Natural killer cell (primary cell): ENCODE data around the gene ARPP21. TPM values are rescaled to one million over a fixed set of nuclear protein-coding genes. Genes with fewer than 3 reads are reported as not detected.

ENCODE experiments used
- ATAC-seq, 3 donors: fragments of 150-1000 bp in 2 of 3; fragments of 200-7000 bp in 1 of 3; cut with Tn5 transposase; 1 replicate in 1 of 3; 2 replicates in 2 of 3; pipeline ENCODE4 v1.10.0; 2021; ENCODE audit warnings: mild to moderate bottlenecking in 2 of 3, moderate library complexity in 2 of 3
- DNase-seq, 2 donors: peaks; one replicate each; pipeline versions ENCODE4 v3.0.0 to v3.0.0-alpha.2; 2013 to 2021; ENCODE audit warnings: mixed read lengths in 1 of 2
- H3K27ac ChIP-seq: one replicate; pipeline ENCODE4 v1.5.1; 2013; ENCODE audit warnings: mild to moderate bottlenecking, low read length
- H3K27me3 ChIP-seq: one replicate; pipeline ENCODE4 v1.6.1; 2013; ENCODE audit warnings: low read length; ENCODE audit not compliant: control insufficient read depth, insufficient read depth
- H3K36me3 ChIP-seq: one replicate; pipeline ENCODE4 v1.6.1; 2013; ENCODE audit warnings: low read length; ENCODE audit not compliant: control insufficient read depth, insufficient read depth
- H3K4me1 ChIP-seq: one replicate; pipeline ENCODE4 v1.6.1; 2013; ENCODE audit warnings: low read length; ENCODE audit not compliant: control insufficient read depth, insufficient read depth
- H3K4me3 ChIP-seq: one replicate; pipeline ENCODE4 v1.5.1; 2013; ENCODE audit warnings: low read length
- H3K9me3 ChIP-seq: one replicate; pipeline ENCODE4 v1.6.1; 2013; ENCODE audit warnings: low read length; ENCODE audit not compliant: control insufficient read depth, insufficient read depth
- H3K27ac Mint-ChIP-seq, 2 donors: one replicate each; pipeline ENCODE4 v1.8.0; 2022; ENCODE audit warnings: mild to moderate bottlenecking in 2 of 2, mixed read lengths in 2 of 2, moderate library complexity in 1 of 2
- H3K27me3 Mint-ChIP-seq, 2 donors: one replicate each; pipeline ENCODE4 v1.8.0; 2022; ENCODE audit warnings: low read depth in 2 of 2, mixed read lengths in 2 of 2
- H3K36me3 Mint-ChIP-seq: one replicate; pipeline ENCODE4 v1.8.0; 2022; ENCODE audit warnings: mixed read lengths
- H3K4me1 Mint-ChIP-seq, 2 donors: one replicate each; pipeline ENCODE4 v1.8.0; 2022; ENCODE audit warnings: mixed read lengths in 2 of 2
- H3K4me3 Mint-ChIP-seq: one replicate; pipeline ENCODE4 v1.8.0; 2022; ENCODE audit warnings: mild to moderate bottlenecking, moderate library complexity, mixed read lengths
- H3K9me3 Mint-ChIP-seq, 2 donors: one replicate each; pipeline ENCODE4 v1.8.0; 2022; ENCODE audit warnings: mixed read lengths in 2 of 2
- WGBS: methylation state at CpG from one replicate; pipeline ENCODE4 v1.1.7; 2013; ENCODE audit warnings: missing lambda C conversion rate; ENCODE audit not compliant: insufficient coverage; 5-methylcytosine and 5-hydroxymethylcytosine counted together
- intact Hi-C: fragments of 100-400 bp; cut with micrococcal nuclease; formaldehyde crosslinking; loops from one replicate; pipeline ENCODE4 v1.14.2; 2022
- total RNA-seq, 4 donors: library from RNA; stranded (reverse); fragments of 120-200 nt in 1 of 4; gene quantifications; one replicate each; pipeline versions ENCODE4 v1.2.3 to v1.2.4, GENCODE V29; 2013 to 2022
- TF ChIP-seq, protein P1 (sequence below): fragments of 200-600 bp; IDR thresholded peaks from one replicate; pipeline ENCODE4 v1.8.0; 2022; ENCODE audit warnings: antibody characterized with exemption

The ARPP21 gene
- total RNA-seq, 3 donors from 2014 or later (not counting 1 experiment from before 2014, with no cell fraction given), result not detected

DNA sequence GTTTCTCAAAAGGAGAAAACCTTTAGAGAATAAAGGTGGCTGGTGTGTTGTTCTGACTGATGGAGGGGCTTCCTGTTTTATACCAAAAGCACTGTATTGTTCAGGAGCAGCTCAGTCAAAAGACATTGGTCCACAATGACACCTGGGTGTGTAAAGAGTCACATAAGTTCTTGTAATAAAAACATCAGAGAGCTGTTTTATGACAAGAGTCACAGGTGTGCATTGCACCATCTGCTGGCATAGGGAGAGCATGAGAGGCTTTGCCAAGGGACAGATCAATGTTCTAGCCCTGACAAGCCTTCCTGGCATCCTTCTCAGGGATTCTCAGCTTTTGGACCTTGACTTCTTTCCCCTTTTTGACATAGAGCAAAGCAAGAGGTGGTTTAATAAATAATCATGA, 20.4 kb downstream of the ARPP21 start:
- H3K36me3 Mint-ChIP-seq, result no peaks in the 10 kb centered on the region
- Histone ChIP-seq H3K4me1 (no peaks in the 10 kb centered on the region), H3K27me3 (no peaks in the 10 kb centered on the region), H3K27ac (no peak overlapping the region), H3K9me3 (no peaks in the 10 kb centered on the region), H3K4me3 (no peak overlapping the region), H3K36me3 (no peaks in the 10 kb centered on the region)
- peak in 1 of 2 donors; percentile 7 for DNase-seq
- no peaks in the 10 kb centered on the region for H3K4me1 Mint-ChIP-seq
- ATAC-seq, result no peak
- H3K27me3 Mint-ChIP-seq, result no peaks in the 10 kb centered on the region
- TF ChIP-seq, protein P1, sequence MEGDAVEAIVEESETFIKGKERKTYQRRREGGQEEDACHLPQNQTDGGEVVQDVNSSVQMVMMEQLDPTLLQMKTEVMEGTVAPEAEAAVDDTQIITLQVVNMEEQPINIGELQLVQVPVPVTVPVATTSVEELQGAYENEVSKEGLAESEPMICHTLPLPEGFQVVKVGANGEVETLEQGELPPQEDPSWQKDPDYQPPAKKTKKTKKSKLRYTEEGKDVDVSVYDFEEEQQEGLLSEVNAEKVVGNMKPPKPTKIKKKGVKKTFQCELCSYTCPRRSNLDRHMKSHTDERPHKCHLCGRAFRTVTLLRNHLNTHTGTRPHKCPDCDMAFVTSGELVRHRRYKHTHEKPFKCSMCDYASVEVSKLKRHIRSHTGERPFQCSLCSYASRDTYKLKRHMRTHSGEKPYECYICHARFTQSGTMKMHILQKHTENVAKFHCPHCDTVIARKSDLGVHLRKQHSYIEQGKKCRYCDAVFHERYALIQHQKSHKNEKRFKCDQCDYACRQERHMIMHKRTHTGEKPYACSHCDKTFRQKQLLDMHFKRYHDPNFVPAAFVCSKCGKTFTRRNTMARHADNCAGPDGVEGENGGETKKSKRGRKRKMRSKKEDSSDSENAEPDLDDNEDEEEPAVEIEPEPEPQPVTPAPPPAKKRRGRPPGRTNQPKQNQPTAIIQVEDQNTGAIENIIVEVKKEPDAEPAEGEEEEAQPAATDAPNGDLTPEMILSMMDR, result no peak
- no peak overlapping the region for H3K27ac Mint-ChIP-seq
- intact Hi-C loops, result no loop called here
- H3K4me3 Mint-ChIP-seq, result no peak overlapping the region
- peaks cover 0 to 2% of the 10 kb centered on the region in 2 donors for H3K9me3 Mint-ChIP-seq

DNA sequence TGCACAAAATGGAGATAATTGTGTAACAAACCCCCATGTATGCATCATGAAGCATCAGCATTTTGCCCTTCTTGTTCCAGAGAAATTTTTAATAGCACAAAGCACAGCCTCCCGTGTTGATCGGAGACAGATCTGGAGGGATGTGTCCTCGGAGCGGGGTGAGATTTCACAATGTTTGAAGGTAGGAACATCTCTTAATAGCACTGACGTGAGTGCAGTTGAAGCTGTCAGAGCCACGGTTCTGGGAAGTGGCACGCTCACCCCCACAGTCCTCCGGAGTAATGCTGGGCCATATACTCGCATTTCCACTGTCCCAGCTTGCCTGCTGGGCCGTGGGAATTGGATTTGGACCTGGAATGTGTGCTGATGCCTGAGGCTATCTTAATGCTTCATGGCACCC, 24.1 kb downstream of the ARPP21 start:
- Histone ChIP-seq H3K9me3 (no peaks in the 10 kb centered on the region), H3K36me3 (no peaks in the 10 kb centered on the region), H3K4me1 (no peaks in the 10 kb centered on the region), H3K4me3 (no peak overlapping the region), H3K27me3 (no peaks in the 10 kb centered on the region), H3K27ac (no peak overlapping the region)
- Mint-ChIP-seq H3K27ac (no peak overlapping the region), H3K4me3 (no peak overlapping the region), H3K36me3 (no peaks in the 10 kb centered on the region), H3K4me1 (no peaks in the 10 kb centered on the region), H3K27me3 (no peaks in the 10 kb centered on the region), H3K9me3 (peaks cover 2 to 3% of the 10 kb centered on the region in 2 donors)
- intact Hi-C loops, result no loop called here
- no peak for ATAC-seq
- DNase-seq, result no peak
- WGBS, result 84% methylated on average over 10 of the region's 10 CpGs
- TF ChIP-seq, protein P1, result no peak

DNA sequence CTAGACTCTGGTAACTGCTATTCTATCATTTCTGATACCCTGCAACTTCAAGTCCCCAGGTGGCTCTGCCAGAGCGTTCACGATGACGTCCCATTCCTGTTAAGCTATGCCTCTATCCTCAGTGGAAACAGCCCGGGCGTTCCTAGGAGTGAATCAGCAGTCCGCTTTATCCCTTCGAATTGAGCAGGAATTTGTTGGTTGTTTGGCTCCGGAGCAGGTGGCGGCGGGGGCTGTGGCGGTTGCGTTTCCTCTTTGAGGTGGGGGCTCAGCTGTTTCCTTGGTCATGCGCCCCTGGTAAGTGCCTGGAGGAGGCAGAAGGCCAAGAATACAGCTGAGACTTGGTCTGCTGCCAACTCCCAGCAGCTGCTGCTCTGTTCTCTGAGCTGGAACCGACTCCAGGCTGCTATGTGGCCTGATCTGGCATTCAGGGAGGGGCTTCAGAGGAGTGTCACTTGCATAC, 25.2 kb downstream of the ARPP21 start:
- ATAC-seq (no peak), DNase-seq (no peak)
- Histone ChIP-seq H3K27me3 (no peaks in the 10 kb centered on the region), H3K4me1 (no peaks in the 10 kb centered on the region), H3K36me3 (no peaks in the 10 kb centered on the region), H3K4me3 (no peak overlapping the region), H3K27ac (no peak overlapping the region), H3K9me3 (no peaks in the 10 kb centered on the region)
- TF ChIP-seq, protein P1, result no peak
- H3K36me3 Mint-ChIP-seq, result no peaks in the 10 kb centered on the region
- H3K4me3 Mint-ChIP-seq, result no peak overlapping the region
- 11% methylated on average over 14 of the region's 14 CpGs for WGBS
- no peaks in the 10 kb centered on the region for H3K4me1 Mint-ChIP-seq
- peaks cover 2 to 3% of the 10 kb centered on the region in 2 donors for H3K9me3 Mint-ChIP-seq
- H3K27me3 Mint-ChIP-seq, result no peaks in the 10 kb centered on the region
- H3K27ac Mint-ChIP-seq, result no peak overlapping the region
- intact Hi-C loops, result no loop called here

DNA sequence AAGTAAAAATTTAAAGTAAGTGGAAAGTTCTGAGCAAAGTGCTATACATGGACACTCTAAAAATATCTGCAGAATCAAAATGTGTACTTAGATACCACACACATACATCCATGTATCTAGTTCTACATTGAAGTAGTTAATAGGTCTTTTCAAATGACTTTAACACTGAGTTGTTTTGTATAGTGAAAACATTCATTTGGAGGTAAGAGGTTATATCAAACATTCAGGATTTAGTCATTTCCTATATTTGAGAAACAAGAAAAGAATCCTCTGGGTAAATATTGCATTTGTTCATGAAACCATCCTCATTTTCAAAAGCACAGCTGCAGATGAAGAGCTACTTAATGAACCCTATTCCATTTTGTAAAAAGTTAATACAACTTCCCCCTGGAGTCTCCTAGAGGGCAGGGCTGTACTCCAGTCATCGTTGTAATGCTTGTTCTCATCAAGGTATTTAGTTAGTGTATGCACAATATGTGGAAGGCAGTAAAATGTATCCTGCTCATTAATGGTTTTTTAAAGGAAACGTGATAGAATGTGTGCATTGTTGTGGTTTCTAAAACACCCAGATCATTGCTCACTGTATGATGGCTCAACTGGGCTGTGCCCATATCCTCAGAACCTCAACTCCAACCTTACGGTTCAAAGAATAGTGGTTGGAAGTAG, 26.2 kb downstream of the ARPP21 start:
- no peak overlapping the region for H3K4me3 Mint-ChIP-seq
- WGBS, result 21% methylated on average over 2 of the region's 3 CpGs

More for the DNA sequence above, 26.2 kb downstream of the ARPP21 start:
- H3K27ac ChIP-seq, result no peak overlapping the region
- H3K4me1 ChIP-seq, result no peaks in the 10 kb centered on the region
- ATAC-seq, result no peak
- no peaks in the 10 kb centered on the region for H3K36me3 ChIP-seq
- no peaks in the 10 kb centered on the region for H3K27me3 ChIP-seq
- Mint-ChIP-seq H3K27ac (no peak overlapping the region), H3K27me3 (no peaks in the 10 kb centered on the region), H3K4me1 (no peaks in the 10 kb centered on the region), H3K36me3 (no peaks in the 10 kb centered on the region), H3K9me3 (peaks cover 2 to 3% of the 10 kb centered on the region in 2 donors)
- DNase-seq, result no peak
- no peak overlapping the region for H3K4me3 ChIP-seq
- intact Hi-C loops, result no loop called here
- TF ChIP-seq, protein P1, result no peak
- no peaks in the 10 kb centered on the region for H3K9me3 ChIP-seq
